ENCODE results near the gene TMEM47. TPM values are rescaled to one million over a fixed set of nuclear protein-coding genes. Genes with fewer than 3 reads are reported as not detected.
A peak's percentile ranks its signal among the peaks of the same experiment; 100 is the strongest.

Gene TMEM47
- total and polyA plus RNA-seq, 2 experiments from 2014 or later = 25.4 to 56.7 TPM

GRCh38 chrX:34586936-34587335 is 70.1 kb downstream of the TMEM47 start:
- Histone ChIP-seq H3K27ac (ENCODE audit: low read depth) (no peak overlapping the region), H3K27me3 (ENCODE audit: insufficient read depth) (no peaks in the 10 kb centered on the region), H3K79me2 (replicated peaks; ENCODE audit: insufficient read depth) (no peaks in the 10 kb centered on the region), H3K9me2 (ENCODE audit: insufficient read depth) (no peaks in the 10 kb centered on the region), H3K4me3 (no peak overlapping the region), H3K4me2 (no peak overlapping the region), H4K20me1 (replicated peaks; ENCODE audit: insufficient read depth) (no peaks in the 10 kb centered on the region), H3F3A (replicated peaks; ENCODE audit: low read depth) (no peaks in the 10 kb centered on the region), H2AFZ (no peak overlapping the region), H3K36me3 (ENCODE audit: insufficient read depth) (no peaks in the 10 kb centered on the region), H3K4me1 (ENCODE audit: insufficient read depth) (peaks cover 27% of the 10 kb centered on the region)
- peaks cover 23% of the 10 kb centered on the region; the same call in 2 of the 3 replicates for H3K4me1 Mint-ChIP-seq
- H3K27me3 Mint-ChIP-seq (ENCODE audit: insufficient read depth, low read depth, poor library complexity) = no peaks in the 10 kb centered on the region
- no peaks in the 10 kb centered on the region for H3K9me3 Mint-ChIP-seq
- H3K27ac Mint-ChIP-seq = no peak overlapping the region
- TF ChIP-seq POLR2AphosphoS5 (IDR thresholded peaks at IDR 0.05; ENCODE audit: low read depth) (no peak), ZNF114 (CRISPR knock-in tag; IDR thresholded peaks at IDR 0.05) (no peak), ETS1 (IDR thresholded peaks at IDR 0.05) (no peak), JUNB (IDR thresholded peaks at IDR 0.05; ENCODE audit: unreplicated experiment) (no peak)
- DNase-seq (ENCODE audit: low spot score) (no peak), ATAC-seq (no peak)
- H3K4me3 Mint-ChIP-seq = no peak overlapping the region
- H3K36me3 Mint-ChIP-seq (ENCODE audit: low read depth) = peaks cover 9% of the 10 kb centered on the region; the same call in 2 of the 3 replicates

DNA sequence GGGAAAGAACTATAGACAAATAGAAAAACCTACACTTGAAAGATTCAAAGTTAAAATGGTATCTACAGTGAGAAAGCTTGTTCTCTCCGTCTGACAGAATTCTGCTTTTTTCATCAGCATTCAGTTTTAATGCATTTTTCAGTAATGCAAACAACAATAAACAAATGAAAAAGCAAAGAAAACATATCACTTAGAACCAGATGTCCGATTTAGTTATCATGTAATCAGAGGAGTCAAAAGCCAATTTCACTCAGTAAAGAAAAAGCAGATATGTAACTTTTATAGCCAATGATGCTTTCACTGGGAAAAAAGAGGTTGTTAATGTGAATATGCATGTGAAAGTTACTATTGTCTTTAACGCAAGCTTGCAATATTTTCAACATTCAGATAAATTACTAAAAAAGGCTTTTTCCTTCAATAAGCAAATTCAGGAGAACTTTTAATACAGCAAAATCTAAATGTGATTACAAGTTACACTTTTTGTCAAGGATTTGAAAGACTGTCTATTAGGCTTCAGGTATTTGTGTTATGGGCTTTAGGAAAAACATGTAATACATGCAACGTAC is 70.7 kb downstream of the TMEM47 start:
- Histone ChIP-seq H4K20me1 (replicated peaks; ENCODE audit: insufficient read depth) (no peaks in the 10 kb centered on the region), H2AFZ (no peak overlapping the region), H3K36me3 (ENCODE audit: insufficient read depth) (no peaks in the 10 kb centered on the region), H3F3A (replicated peaks; ENCODE audit: low read depth) (no peaks in the 10 kb centered on the region), H3K4me3 (no peak overlapping the region), H3K9me2 (ENCODE audit: insufficient read depth) (no peaks in the 10 kb centered on the region), H3K27me3 (ENCODE audit: insufficient read depth) (no peaks in the 10 kb centered on the region), H3K27ac (ENCODE audit: low read depth) (no peak overlapping the region), H3K79me2 (replicated peaks; ENCODE audit: insufficient read depth) (no peaks in the 10 kb centered on the region), H3K4me1 (ENCODE audit: insufficient read depth) (peaks cover 27% of the 10 kb centered on the region), H3K4me2 (0 out of 2 replicates have a peak overlapping the region, but pooled peaks have one; percentile 11)
- Mint-ChIP-seq H3K4me1 (peaks cover 23% of the 10 kb centered on the region; the same call in 2 of the 3 replicates), H3K9me3 (no peaks in the 10 kb centered on the region), H3K27ac (no peak overlapping the region), H3K4me3 (no peak overlapping the region), H3K36me3 (ENCODE audit: low read depth) (peaks cover 9% of the 10 kb centered on the region; the same call in 2 of the 3 replicates), H3K27me3 (ENCODE audit: insufficient read depth, low read depth, poor library complexity) (peaks cover under 1% of the 10 kb centered on the region)
- ATAC-seq = no peak
- no peak for DNase-seq (ENCODE audit: low spot score)
- TF ChIP-seq ZNF114 (CRISPR knock-in tag; IDR thresholded peaks at IDR 0.05) = no peak
- TF ChIP-seq NANOG (IDR thresholded peaks at IDR 0.05; ENCODE audit: borderline replicate concordance) = no peak
- TF ChIP-seq EZH2phosphoT487 (IDR thresholded peaks at IDR 0.05; ENCODE audit: unreplicated experiment) = no peak
- TF ChIP-seq, protein P1, sequence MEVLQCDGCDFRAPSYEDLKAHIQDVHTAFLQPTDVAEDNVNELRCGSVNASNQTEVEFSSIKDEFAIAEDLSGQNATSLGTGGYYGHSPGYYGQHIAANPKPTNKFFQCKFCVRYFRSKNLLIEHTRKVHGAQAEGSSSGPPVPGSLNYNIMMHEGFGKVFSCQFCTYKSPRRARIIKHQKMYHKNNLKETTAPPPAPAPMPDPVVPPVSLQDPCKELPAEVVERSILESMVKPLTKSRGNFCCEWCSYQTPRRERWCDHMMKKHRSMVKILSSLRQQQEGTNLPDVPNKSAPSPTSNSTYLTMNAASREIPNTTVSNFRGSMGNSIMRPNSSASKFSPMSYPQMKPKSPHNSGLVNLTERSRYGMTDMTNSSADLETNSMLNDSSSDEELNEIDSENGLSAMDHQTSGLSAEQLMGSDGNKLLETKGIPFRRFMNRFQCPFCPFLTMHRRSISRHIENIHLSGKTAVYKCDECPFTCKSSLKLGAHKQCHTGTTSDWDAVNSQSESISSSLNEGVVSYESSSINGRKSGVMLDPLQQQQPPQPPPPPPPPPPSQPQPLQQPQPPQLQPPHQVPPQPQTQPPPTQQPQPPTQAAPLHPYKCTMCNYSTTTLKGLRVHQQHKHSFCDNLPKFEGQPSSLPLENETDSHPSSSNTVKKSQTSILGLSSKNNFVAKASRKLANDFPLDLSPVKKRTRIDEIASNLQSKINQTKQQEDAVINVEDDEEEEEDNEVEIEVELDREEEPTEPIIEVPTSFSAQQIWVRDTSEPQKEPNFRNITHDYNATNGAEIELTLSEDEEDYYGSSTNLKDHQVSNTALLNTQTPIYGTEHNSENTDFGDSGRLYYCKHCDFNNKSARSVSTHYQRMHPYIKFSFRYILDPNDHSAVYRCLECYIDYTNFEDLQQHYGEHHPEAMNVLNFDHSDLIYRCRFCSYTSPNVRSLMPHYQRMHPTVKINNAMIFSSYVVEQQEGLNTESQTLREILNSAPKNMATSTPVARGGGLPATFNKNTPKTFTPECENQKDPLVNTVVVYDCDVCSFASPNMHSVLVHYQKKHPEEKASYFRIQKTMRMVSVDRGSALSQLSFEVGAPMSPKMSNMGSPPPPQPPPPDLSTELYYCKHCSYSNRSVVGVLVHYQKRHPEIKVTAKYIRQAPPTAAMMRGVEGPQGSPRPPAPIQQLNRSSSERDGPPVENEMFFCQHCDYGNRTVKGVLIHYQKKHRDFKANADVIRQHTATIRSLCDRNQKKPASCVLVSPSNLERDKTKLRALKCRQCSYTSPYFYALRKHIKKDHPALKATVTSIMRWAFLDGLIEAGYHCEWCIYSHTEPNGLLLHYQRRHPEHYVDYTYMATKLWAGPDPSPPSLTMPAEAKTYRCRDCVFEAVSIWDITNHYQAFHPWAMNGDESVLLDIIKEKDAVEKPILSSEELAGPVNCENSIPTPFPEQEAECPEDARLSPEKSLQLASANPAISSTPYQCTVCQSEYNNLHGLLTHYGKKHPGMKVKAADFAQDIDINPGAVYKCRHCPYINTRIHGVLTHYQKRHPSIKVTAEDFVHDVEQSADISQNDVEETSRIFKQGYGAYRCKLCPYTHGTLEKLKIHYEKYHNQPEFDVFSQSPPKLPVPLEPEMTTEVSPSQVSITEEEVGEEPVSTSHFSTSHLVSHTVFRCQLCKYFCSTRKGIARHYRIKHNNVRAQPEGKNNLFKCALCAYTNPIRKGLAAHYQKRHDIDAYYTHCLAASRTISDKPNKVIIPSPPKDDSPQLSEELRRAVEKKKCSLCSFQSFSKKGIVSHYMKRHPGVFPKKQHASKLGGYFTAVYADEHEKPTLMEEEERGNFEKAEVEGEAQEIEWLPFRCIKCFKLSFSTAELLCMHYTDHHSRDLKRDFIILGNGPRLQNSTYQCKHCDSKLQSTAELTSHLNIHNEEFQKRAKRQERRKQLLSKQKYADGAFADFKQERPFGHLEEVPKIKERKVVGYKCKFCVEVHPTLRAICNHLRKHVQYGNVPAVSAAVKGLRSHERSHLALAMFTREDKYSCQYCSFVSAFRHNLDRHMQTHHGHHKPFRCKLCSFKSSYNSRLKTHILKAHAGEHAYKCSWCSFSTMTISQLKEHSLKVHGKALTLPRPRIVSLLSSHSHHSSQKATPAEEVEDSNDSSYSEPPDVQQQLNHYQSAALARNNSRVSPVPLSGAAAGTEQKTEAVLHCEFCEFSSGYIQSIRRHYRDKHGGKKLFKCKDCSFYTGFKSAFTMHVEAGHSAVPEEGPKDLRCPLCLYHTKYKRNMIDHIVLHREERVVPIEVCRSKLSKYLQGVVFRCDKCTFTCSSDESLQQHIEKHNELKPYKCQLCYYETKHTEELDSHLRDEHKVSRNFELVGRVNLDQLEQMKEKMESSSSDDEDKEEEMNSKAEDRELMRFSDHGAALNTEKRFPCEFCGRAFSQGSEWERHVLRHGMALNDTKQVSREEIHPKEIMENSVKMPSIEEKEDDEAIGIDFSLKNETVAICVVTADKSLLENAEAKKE (CRISPR knock-in tag; IDR thresholded peaks at IDR 0.05) = no peak
- no peak for TF ChIP-seq ETS1 (IDR thresholded peaks at IDR 0.05)
- no peak for TF ChIP-seq STAT1 (IDR thresholded peaks at IDR 0.05; ENCODE audit: unreplicated experiment)
- TF ChIP-seq CREB1 (CRISPR knock-in tag; IDR thresholded peaks at IDR 0.05; ENCODE audit: low read depth) = no peak
- no peak for TF ChIP-seq JUNB (IDR thresholded peaks at IDR 0.05; ENCODE audit: unreplicated experiment)
- no peak for TF ChIP-seq ZNF331 (CRISPR knock-in tag; IDR thresholded peaks at IDR 0.05; ENCODE audit: low read depth)
- TF ChIP-seq, protein P2, sequence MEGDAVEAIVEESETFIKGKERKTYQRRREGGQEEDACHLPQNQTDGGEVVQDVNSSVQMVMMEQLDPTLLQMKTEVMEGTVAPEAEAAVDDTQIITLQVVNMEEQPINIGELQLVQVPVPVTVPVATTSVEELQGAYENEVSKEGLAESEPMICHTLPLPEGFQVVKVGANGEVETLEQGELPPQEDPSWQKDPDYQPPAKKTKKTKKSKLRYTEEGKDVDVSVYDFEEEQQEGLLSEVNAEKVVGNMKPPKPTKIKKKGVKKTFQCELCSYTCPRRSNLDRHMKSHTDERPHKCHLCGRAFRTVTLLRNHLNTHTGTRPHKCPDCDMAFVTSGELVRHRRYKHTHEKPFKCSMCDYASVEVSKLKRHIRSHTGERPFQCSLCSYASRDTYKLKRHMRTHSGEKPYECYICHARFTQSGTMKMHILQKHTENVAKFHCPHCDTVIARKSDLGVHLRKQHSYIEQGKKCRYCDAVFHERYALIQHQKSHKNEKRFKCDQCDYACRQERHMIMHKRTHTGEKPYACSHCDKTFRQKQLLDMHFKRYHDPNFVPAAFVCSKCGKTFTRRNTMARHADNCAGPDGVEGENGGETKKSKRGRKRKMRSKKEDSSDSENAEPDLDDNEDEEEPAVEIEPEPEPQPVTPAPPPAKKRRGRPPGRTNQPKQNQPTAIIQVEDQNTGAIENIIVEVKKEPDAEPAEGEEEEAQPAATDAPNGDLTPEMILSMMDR (conservative IDR thresholded peaks at IDR 0.05; ENCODE audit: low read depth in 2 of 2) = no peak

All from GM23338 (cell line).